Gastroesophageal sphincter (tissue), 4 donors: Measurements from ENCODE around the gene ARAP3. TPM values are rescaled to one million over a fixed set of nuclear protein-coding genes. Genes with fewer than 3 reads are reported as not detected.
"Not testable (repeated sequence)": the region's sequence is repeated elsewhere in the genome, so short reads cannot be mapped to it uniquely, and the experiment has no call there.

ENCODE experiments used
- ATAC-seq: fragments of 150-250 bp; one replicate; pipeline ENCODE4 v1.9.1; 2016; ENCODE audit warnings: mild to moderate bottlenecking, moderate library complexity
- H3K27ac ChIP-seq, 4 donors: fragments of 200-600 bp; sonication (generic) in 3 of 4; 1 replicate in 3 of 4; 2 replicates in 1 of 4; pipeline ENCODE4 v1.5.1; 2016 to 2019
- H3K27me3 ChIP-seq: fragments of 200-600 bp; sonication (generic); one replicate; pipeline ENCODE4 v1.5.1; 2019
- H3K36me3 ChIP-seq, 2 donors: fragments of 200-600 bp; sonication (generic); one replicate each; pipeline ENCODE4 v1.5.1; 2019; ENCODE audit warnings: control low read depth in 1 of 2
- H3K4me1 ChIP-seq, 3 donors: fragments of 200-600 bp; sonication (generic); 1 replicate in 2 of 3; 2 replicates in 1 of 3; pipeline ENCODE4 v1.5.1; 2016 to 2019; ENCODE audit warnings: control low read depth in 2 of 3
- H3K4me3 ChIP-seq, 2 donors: fragments of 200-600 bp; sonication (generic); one replicate each; pipeline ENCODE4 v1.5.1; 2019; ENCODE audit warnings: mild to moderate bottlenecking in 1 of 2, moderate library complexity in 1 of 2
- H3K9me3 ChIP-seq, 3 donors: fragments of 200-600 bp; sonication (generic); one replicate each; pipeline ENCODE4 v1.5.1; 2017 to 2019; ENCODE audit warnings: control low read depth in 2 of 3
- CTCF ChIP-seq, 4 experiments: fragments of 200-600 bp in 2 of 4; fragments of 450-650 bp in 2 of 4; sonication (generic) in 1 of 4; IDR thresholded peaks; one replicate each; pipeline ENCODE4 v1.5.1; 2017 to 2019; ENCODE audit warnings: antibody characterized with exemption in 4 of 4, mild to moderate bottlenecking in 2 of 4, moderate library complexity in 2 of 4
- EP300 ChIP-seq: sonication (generic); formaldehyde crosslinking; IDR thresholded peaks from one replicate; pipeline ENCODE4 v1.6.1; 2017; ENCODE audit warnings: antibody characterized with exemption, mild to moderate bottlenecking
- POLR2A ChIP-seq, 2 donors: fragments of 450-650 bp; IDR thresholded peaks; one replicate each; pipeline ENCODE4 v1.6.1; 2017; ENCODE audit warnings: antibody characterized with exemption in 2 of 2, mild to moderate bottlenecking in 2 of 2, moderate library complexity in 1 of 2
- POLR2AphosphoS5 ChIP-seq: sonication (generic); formaldehyde crosslinking; IDR thresholded peaks from one replicate; pipeline ENCODE4 v1.6.1; 2017; ENCODE audit warnings: antibody characterized with exemption
- WGBS, 2 donors: methylation state at CpG; one replicate each; pipeline ENCODE4 v1.1.5; 2018; ENCODE audit warnings: low coverage in 1 of 2; 5-methylcytosine and 5-hydroxymethylcytosine counted together
- total RNA-seq, 4 donors: library from RNA; depleted of rRNA; stranded (reverse); fragments of >200 nt; gene quantifications; one replicate each; pipeline ENCODE4 v1.1.0, GENCODE V29; 2016

Gene ARAP3
- total RNA-seq, 4 donors from 2014 or later = 5.3 to 7.2 (median 6.2) TPM

GRCh38 chr5:141613344-141613743 lies 68.7 kb downstream of the ARAP3 start:
- Histone ChIP-seq H3K27me3 (no peaks in the 10 kb centered on the region), H3K4me3 (no peak overlapping the region), H3K4me1 (peaks cover 0 to 42% (median 4%) of the 10 kb centered on the region in 3 donors), H3K9me3 (no peaks in the 10 kb centered on the region), H3K27ac (no peak overlapping the region), H3K36me3 (no peaks in the 10 kb centered on the region)
- ATAC-seq = no peak
- TF ChIP-seq CTCF (IDR thresholded peaks at IDR 0.05) = no peak
- no peak for TF ChIP-seq EP300
- no peak for TF ChIP-seq POLR2A (IDR thresholded peaks at IDR 0.05)

GRCh38 chr5:141611289-141611688 lies 70.7 kb downstream of the ARAP3 start:
- 97 to 100% methylated on average over 1 to 3 of the region's 3 CpGs for WGBS, 2 donors
- Histone ChIP-seq H3K27me3 (no peaks in the 10 kb centered on the region), H3K4me3 (no peak overlapping the region), H3K4me1 (peaks cover 0 to 25% (median 2%) of the 10 kb centered on the region in 3 donors), H3K9me3 (no peaks in the 10 kb centered on the region), H3K27ac (no peak overlapping the region), H3K36me3 (no peaks in the 10 kb centered on the region)
- ATAC-seq = no peak
- TF ChIP-seq POLR2AphosphoS5 (no peak), POLR2A (IDR thresholded peaks at IDR 0.05) (no peak), CTCF (IDR thresholded peaks at IDR 0.05) (no peak), EP300 (no peak)

GRCh38 chr5:141609921-141610320 lies 72.1 kb downstream of the ARAP3 start:
- H3K4me3 ChIP-seq, H3K36me3 ChIP-seq, H3K9me3 ChIP-seq, H3K27ac ChIP-seq, H3K27me3 ChIP-seq, ATAC-seq: not testable (repeated sequence)
- H3K4me1 ChIP-seq = peaks cover 0 to 29% (median 5%) of the 10 kb centered on the region in 3 donors
- 95 to 98% methylated on average over 5 of the region's 7 CpGs for WGBS, 2 donors

GRCh38 chr5:141609044-141609443 lies 73.0 kb downstream of the ARAP3 start:
- TF ChIP-seq EP300 (no peak), POLR2A (IDR thresholded peaks at IDR 0.05) (no peak), POLR2AphosphoS5 (no peak), CTCF (IDR thresholded peaks at IDR 0.05) (no peak)
- 93 to 96% methylated on average over 3 of the region's 3 CpGs for WGBS, 2 donors
- Histone ChIP-seq H3K27ac (no peak overlapping the region), H3K27me3 (no peaks in the 10 kb centered on the region), H3K4me3 (no peak overlapping the region), H3K4me1 (peaks cover 0 to 37% (median 9%) of the 10 kb centered on the region in 3 donors), H3K9me3 (no peaks in the 10 kb centered on the region), H3K36me3 (no peaks in the 10 kb centered on the region)
- no peak for ATAC-seq

GRCh38 chr5:141608557-141608956 lies 73.5 kb downstream of the ARAP3 start:
- peaks cover 0 to 37% (median 12%) of the 10 kb centered on the region in 3 donors for H3K4me1 ChIP-seq
- TF ChIP-seq POLR2A (IDR thresholded peaks at IDR 0.05) = no peak
- TF ChIP-seq CTCF (IDR thresholded peaks at IDR 0.05) = no peak
- TF ChIP-seq POLR2AphosphoS5 = no peak
- TF ChIP-seq EP300 = no peak
- H3K27ac ChIP-seq = no peak overlapping the region
- no peaks in the 10 kb centered on the region for H3K27me3 ChIP-seq
- H3K9me3 ChIP-seq = no peaks in the 10 kb centered on the region
- no peaks in the 10 kb centered on the region for H3K36me3 ChIP-seq
- H3K4me3 ChIP-seq = no peak overlapping the region
- 57 to 75% methylated on average over 1 of the region's 1 CpG for WGBS, 2 donors
- ATAC-seq = no peak
